Fibroblast of pulmonary artery (primary cell): Measurements from ENCODE around the gene FAM174C.

Experiments
- DNase-seq: peaks from one replicate; pipeline ENCODE4 v3.0.0-alpha.2; 2010; ENCODE audit warnings: low read depth
- H3K4me3 ChIP-seq: replicated peaks from 2 replicates; pipeline ENCODE4 v1.5.1; 2011; ENCODE audit warnings: low read depth, mild to moderate bottlenecking, control low read depth, low read length, moderate library complexity
- CTCF ChIP-seq: IDR thresholded peaks from 2 replicates; pipeline ENCODE4 v1.5.1; 2011; ENCODE audit warnings: mild to moderate bottlenecking, control low read depth, low read length, inconsistent platforms; ENCODE audit errors: missing control alignments

The FAM174C gene

DNA sequence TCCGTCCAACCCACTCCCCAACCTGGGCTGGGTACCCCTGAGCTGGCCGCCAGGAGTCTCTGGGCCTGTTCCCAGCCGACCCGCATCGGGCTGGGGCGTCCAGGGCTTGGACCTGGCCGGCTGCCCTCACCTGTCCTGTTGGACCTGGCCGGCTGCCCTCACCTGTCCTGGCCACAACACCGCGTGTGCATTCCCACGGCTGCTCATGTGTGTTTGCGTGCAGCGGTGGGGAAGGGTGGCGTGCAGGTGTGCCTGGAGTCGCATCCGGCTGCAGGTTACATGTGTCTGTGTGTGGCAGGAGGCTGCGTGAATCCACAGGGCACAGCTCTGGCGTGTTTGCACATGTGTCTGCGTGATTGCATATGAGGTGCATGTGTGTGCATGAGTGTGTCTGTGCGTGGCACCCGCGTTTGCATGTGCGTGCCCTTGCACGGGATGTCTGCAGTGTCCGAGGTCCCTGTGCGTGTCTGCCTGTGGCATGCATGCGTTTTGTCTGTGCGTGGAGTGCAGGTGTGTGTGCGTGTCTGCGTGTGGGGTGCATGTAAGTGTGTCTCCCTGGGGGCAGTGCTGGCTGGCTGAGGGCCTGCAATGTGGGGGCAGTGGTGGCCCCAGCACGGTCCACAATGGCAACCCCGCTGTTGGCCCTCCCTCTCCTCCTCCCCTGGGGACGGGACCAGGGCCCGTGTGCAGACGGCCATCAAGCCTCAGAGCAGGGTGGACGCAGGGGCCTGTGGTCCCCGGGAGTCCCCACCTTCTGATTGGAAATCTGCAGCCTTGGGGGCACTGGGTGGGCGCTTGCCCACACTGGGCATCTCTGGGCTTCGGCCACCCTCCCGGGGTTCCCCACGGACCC is 13.7 kb downstream of the FAM174C start:
- TF ChIP-seq CTCF: no peak
- H3K4me3 ChIP-seq: no peak overlapping the region
- no peak for DNase-seq

GRCh38 chr19:1289686-1290025 is 14.3 kb downstream of the FAM174C start:
- H3K4me3 ChIP-seq: no peak overlapping the region
- DNase-seq: no peak
- no peak for TF ChIP-seq CTCF

- TF ChIP-seq CTCF: no peak
- DNase-seq: no peak
- H3K4me3 ChIP-seq: no peak overlapping the region
Measured at GRCh38 chr19:1290196-1290702, 14.9 kb downstream of the FAM174C start.

DNA sequence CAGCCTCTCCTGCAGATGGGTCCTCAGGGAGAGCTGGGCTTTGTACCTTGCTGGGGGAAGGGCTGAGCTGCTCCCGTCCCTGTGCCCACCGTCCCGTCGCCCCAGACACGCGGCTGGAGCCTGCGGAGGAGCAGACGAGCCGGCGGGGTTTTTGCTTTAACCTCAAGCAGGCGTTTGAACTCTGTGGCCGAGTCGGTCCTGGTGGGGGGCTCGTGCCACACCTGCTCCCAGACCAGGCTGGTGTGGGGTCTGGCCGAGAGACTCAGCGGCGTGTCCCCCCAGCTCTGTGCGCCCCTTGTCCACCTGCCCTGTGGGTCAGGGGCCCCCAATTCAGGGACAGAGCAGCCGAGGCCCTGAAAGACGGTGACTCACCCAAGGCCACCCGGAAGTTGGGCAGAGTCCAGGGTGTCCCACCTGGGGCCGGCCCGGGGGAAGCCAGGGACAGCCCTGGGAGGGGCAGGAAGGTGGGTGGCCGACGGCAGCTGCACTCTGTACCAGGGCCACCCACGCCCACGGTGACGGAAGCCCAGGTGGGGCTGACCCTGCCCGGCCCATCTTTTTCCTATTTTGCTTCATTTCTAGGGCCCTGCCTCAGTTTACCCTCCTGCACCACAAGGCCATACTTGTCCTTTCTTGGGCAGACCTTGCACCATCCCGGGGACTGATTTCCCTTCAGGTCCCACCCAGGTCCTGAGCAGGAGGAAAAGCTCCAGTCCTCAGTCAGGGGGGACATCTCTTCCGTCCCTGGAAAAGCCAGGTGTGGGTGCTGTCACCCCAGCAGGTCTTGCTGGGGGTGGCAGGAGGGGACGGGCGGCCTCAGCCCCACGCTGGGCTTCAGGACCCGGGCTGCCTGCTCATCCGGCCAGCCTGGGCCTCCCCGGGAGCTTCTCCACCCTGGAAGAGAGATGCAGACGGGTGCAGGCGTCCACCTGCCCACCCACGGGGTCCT is 15.6 kb downstream of the FAM174C start:
- no peak overlapping the region for H3K4me3 ChIP-seq
- DNase-seq: no peak

GRCh38 chr19:1291761-1292418 is 16.6 kb downstream of the FAM174C start:
- no peak for TF ChIP-seq CTCF
- no peak for DNase-seq
- H3K4me3 ChIP-seq: no peak overlapping the region

More for the DNA sequence above, 15.6 kb downstream of the FAM174C start:
- no peak for TF ChIP-seq CTCF

GRCh38 chr19:1292419-1293151 is 17.3 kb downstream of the FAM174C start:
- no peak for TF ChIP-seq CTCF
- H3K4me3 ChIP-seq: no peak overlapping the region
- no peak for DNase-seq
